Activated B cell treated with CpG ODN at 0.5 μM for 24 hours (primary cell): ENCODE data around the gene LPP. TPM values are rescaled to one million over a fixed set of nuclear protein-coding genes. Genes with fewer than 3 reads are reported as not detected.
A peak's percentile ranks its signal among the peaks of the same experiment; 100 is the strongest.

Experiments
- ATAC-seq: fragments of 200-7000 bp; cut with Tn5 transposase; one replicate; pipeline ENCODE4 v1.10.0; 2021; ENCODE audit warnings: low read depth, mild to moderate bottlenecking, moderate library complexity
- CTCF ChIA-PET: fragments of 350-600 bp; sonication (Branson Sonifier 250); formaldehyde crosslinking; loops from one replicate; lab custom pipeline; 2021; ENCODE audit warnings: antibody characterized with exemption; lab: Charles Lee
- POLR2A ChIA-PET: fragments of 350-600 bp; sonication (Branson Sonifier 250); formaldehyde crosslinking; loops from one replicate; lab custom pipeline; 2021; ENCODE audit warnings: antibody characterized with exemption; lab: Charles Lee
- DNase-seq: peaks from one replicate; pipeline ENCODE4 v3.0.0; 2022
- H3K27ac Mint-ChIP-seq: one replicate; pipeline ENCODE4 v1.8.0; 2020; ENCODE audit warnings: mixed read lengths
- H3K27me3 Mint-ChIP-seq: one replicate; pipeline ENCODE4 v1.8.0; 2021; ENCODE audit warnings: mixed read lengths
- H3K36me3 Mint-ChIP-seq: one replicate; pipeline ENCODE4 v1.8.0; 2021; ENCODE audit warnings: low read depth, mixed read lengths
- H3K4me1 Mint-ChIP-seq: one replicate; pipeline ENCODE4 v1.8.0; 2021; ENCODE audit warnings: mixed read lengths
- H3K4me3 Mint-ChIP-seq: one replicate; pipeline ENCODE4 v1.8.0; 2020; ENCODE audit warnings: mild to moderate bottlenecking, mixed read lengths
- H3K9me3 Mint-ChIP-seq: one replicate; pipeline ENCODE4 v1.8.0; 2020; ENCODE audit warnings: mixed read lengths
- intact Hi-C: fragments of 100-400 bp; cut with micrococcal nuclease; formaldehyde crosslinking; loops from one replicate; pipeline ENCODE4 v1.15.1; 2024
- total RNA-seq: library from RNA; stranded (reverse); gene quantifications from 2 replicates; pipeline ENCODE4 v1.2.3, GENCODE V29; 2022
- TF ChIP-seq, protein P1 (sequence below): fragments of 200-600 bp; IDR thresholded peaks from one replicate; pipeline ENCODE4 v1.8.0; 2022; ENCODE audit warnings: antibody characterized with exemption, mild to moderate bottlenecking

The LPP gene
- total RNA-seq, 1 donor from 2014 or later, result 60.1 TPM

DNA sequence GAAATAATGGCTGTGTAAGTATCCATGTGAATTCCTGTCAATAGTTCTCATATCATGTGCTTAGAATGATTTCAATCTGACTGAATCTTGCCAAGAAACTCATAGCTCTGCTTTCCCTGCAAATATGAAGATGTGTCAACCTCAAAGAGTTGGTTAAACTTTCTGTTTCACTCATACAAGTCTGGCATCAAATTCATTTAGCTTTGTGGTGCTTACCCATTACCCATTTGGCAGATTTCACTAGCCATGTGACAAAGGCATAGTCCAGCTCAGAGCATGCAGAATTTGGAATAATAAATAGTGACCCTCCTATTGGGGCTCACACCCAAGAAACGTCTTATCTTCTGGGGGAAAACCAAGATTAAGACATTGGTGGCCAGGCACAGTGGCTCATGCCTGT lies 761.2 kb downstream of the LPP start:
- Mint-ChIP-seq H3K27me3 (no peaks in the 10 kb centered on the region), H3K4me3 (no peak overlapping the region), H3K4me1 (peaks cover 33% of the 10 kb centered on the region), H3K27ac (no peak overlapping the region), H3K9me3 (no peaks in the 10 kb centered on the region), H3K36me3 (no peaks in the 10 kb centered on the region)
- ChIA-PET CTCF (interaction anchor here (1.5 kb wide), 1 partner anchor 39 kb away, joined by 4 read pairs; no protein-coding TSS in a partner anchor), POLR2A (interaction anchor here (0.6 to 1.6 kb wide), 4 partner anchors 36 to 1176 kb away, joined by 3 to 6 read pairs (median 4); no protein-coding TSS in a partner anchor)
- ATAC-seq (no peak), DNase-seq (no peak)
- TF ChIP-seq, protein P1, sequence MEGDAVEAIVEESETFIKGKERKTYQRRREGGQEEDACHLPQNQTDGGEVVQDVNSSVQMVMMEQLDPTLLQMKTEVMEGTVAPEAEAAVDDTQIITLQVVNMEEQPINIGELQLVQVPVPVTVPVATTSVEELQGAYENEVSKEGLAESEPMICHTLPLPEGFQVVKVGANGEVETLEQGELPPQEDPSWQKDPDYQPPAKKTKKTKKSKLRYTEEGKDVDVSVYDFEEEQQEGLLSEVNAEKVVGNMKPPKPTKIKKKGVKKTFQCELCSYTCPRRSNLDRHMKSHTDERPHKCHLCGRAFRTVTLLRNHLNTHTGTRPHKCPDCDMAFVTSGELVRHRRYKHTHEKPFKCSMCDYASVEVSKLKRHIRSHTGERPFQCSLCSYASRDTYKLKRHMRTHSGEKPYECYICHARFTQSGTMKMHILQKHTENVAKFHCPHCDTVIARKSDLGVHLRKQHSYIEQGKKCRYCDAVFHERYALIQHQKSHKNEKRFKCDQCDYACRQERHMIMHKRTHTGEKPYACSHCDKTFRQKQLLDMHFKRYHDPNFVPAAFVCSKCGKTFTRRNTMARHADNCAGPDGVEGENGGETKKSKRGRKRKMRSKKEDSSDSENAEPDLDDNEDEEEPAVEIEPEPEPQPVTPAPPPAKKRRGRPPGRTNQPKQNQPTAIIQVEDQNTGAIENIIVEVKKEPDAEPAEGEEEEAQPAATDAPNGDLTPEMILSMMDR, result no peak
- intact Hi-C loops, result no loop called here

GRCh38 chr3:188916934-188917401 lies 763.0 kb downstream of the LPP start:
- no peaks in the 10 kb centered on the region for H3K36me3 Mint-ChIP-seq
- peak overlapping the region; percentile 57 for H3K27ac Mint-ChIP-seq
- H3K27me3 Mint-ChIP-seq, result no peaks in the 10 kb centered on the region
- POLR2A ChIA-PET, result interaction anchor here (0.6 kb wide), 2 partner anchors 164 to 227 kb away, joined by 3 to 6 read pairs; no protein-coding TSS in a partner anchor
- TF ChIP-seq, protein P1, result no peak
- intact Hi-C loops, result no loop called here
- H3K4me3 Mint-ChIP-seq, result peak overlapping the region; percentile 8
- H3K4me1 Mint-ChIP-seq, result peaks cover 33% of the 10 kb centered on the region
- H3K9me3 Mint-ChIP-seq, result no peaks in the 10 kb centered on the region
- no peak for DNase-seq
- ATAC-seq, result peak; percentile 68
- CTCF ChIA-PET, result no interaction called here

DNA sequence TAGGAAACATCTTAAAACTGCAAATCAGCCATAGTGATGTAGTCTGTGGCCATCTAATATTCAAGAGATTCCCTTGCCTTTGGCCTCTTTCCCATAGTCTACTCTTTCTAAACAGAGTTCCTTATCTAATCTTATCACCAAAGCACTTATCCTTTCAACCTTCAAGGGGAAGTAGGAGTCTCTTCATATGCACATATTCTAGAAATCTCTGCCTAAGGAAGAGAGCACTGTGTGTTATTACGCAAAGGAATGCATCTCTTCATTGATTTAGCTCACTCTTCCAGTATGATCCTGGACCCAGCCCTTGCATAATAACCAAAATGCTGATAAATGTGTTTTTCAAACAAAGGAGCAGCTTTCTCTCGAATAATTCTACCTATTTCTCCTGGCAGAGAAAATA lies 764.1 kb downstream of the LPP start:
- ChIA-PET POLR2A (no interaction called here), CTCF (no interaction called here)
- Mint-ChIP-seq H3K4me3 (no peak overlapping the region), H3K36me3 (no peaks in the 10 kb centered on the region), H3K9me3 (no peaks in the 10 kb centered on the region), H3K4me1 (peaks cover 33% of the 10 kb centered on the region), H3K27me3 (no peaks in the 10 kb centered on the region), H3K27ac (peak overlapping the region; percentile 5)
- TF ChIP-seq, protein P1, result no peak
- DNase-seq (no peak), ATAC-seq (no peak)
- intact Hi-C loops, result no loop called here

- DNase-seq, result no peak
- TF ChIP-seq, protein P1, result no peak
- Mint-ChIP-seq H3K27ac (no peak overlapping the region), H3K4me3 (no peak overlapping the region), H3K27me3 (no peaks in the 10 kb centered on the region), H3K9me3 (no peaks in the 10 kb centered on the region), H3K4me1 (no peaks in the 10 kb centered on the region), H3K36me3 (no peaks in the 10 kb centered on the region)
- CTCF ChIA-PET, result interaction anchor here (2.0 kb wide), 1 partner anchor 31 kb away, joined by 5 read pairs; no protein-coding TSS in a partner anchor
- ATAC-seq, result no peak
- POLR2A ChIA-PET, result no interaction called here
- intact Hi-C loops, result no loop called here
Observed at GRCh38 chr3:188923671-188924070, 769.7 kb downstream of the LPP start.

DNA sequence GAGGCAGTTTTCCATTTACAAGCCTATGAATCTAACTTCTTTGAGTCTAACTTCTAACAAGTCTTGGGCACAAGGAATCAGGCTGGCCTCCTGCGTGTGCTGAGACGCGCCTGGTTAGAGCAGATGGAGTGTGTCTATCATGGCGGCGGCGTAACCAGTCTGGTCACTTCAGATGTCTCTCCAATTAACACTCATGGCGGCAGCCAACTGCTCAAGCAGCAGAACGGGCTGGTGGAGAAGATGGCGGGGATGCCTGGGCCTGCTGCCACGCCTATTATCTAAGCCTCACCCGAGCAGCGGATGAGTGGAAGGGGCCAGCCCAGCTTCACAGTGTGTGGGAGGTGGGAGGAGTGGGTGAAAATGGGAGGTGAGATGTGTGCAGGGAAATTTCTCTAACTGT lies 771.4 kb downstream of the LPP start:
- intact Hi-C loops, result no loop called here
- CTCF ChIA-PET, result no interaction called here
- no peak for ATAC-seq
- Mint-ChIP-seq H3K9me3 (no peaks in the 10 kb centered on the region), H3K36me3 (no peaks in the 10 kb centered on the region), H3K27ac (no peak overlapping the region), H3K27me3 (no peaks in the 10 kb centered on the region), H3K4me1 (no peaks in the 10 kb centered on the region), H3K4me3 (no peak overlapping the region)
- no peak for DNase-seq
- TF ChIP-seq, protein P1, result no peak
- POLR2A ChIA-PET, result no interaction called here
